Gastroesophageal sphincter (tissue), 4 donors: Measurements from ENCODE around the gene NSFL1C. TPM values are rescaled to one million over a fixed set of nuclear protein-coding genes. Genes with fewer than 3 reads are reported as not detected.

ENCODE experiments used
- ATAC-seq: fragments of 150-250 bp; one replicate; pipeline ENCODE4 v1.9.1; 2016; ENCODE audit warnings: mild to moderate bottlenecking, moderate library complexity
- H3K27ac ChIP-seq, 4 donors: fragments of 200-600 bp; sonication (generic) in 3 of 4; 1 replicate in 3 of 4; 2 replicates in 1 of 4; pipeline ENCODE4 v1.5.1; 2016 to 2019
- H3K27me3 ChIP-seq: fragments of 200-600 bp; sonication (generic); one replicate; pipeline ENCODE4 v1.5.1; 2019
- H3K36me3 ChIP-seq, 2 donors: fragments of 200-600 bp; sonication (generic); one replicate each; pipeline ENCODE4 v1.5.1; 2019; ENCODE audit warnings: control low read depth in 1 of 2
- H3K4me1 ChIP-seq, 3 donors: fragments of 200-600 bp; sonication (generic); 1 replicate in 2 of 3; 2 replicates in 1 of 3; pipeline ENCODE4 v1.5.1; 2016 to 2019; ENCODE audit warnings: control low read depth in 2 of 3
- H3K4me3 ChIP-seq, 2 donors: fragments of 200-600 bp; sonication (generic); one replicate each; pipeline ENCODE4 v1.5.1; 2019; ENCODE audit warnings: mild to moderate bottlenecking in 1 of 2, moderate library complexity in 1 of 2
- H3K9me3 ChIP-seq, 3 donors: fragments of 200-600 bp; sonication (generic); one replicate each; pipeline ENCODE4 v1.5.1; 2017 to 2019; ENCODE audit warnings: control low read depth in 2 of 3
- CTCF ChIP-seq, 4 experiments: fragments of 200-600 bp in 2 of 4; fragments of 450-650 bp in 2 of 4; sonication (generic) in 1 of 4; IDR thresholded peaks; one replicate each; pipeline ENCODE4 v1.5.1; 2017 to 2019; ENCODE audit warnings: antibody characterized with exemption in 4 of 4, mild to moderate bottlenecking in 2 of 4, moderate library complexity in 2 of 4
- EP300 ChIP-seq: sonication (generic); formaldehyde crosslinking; IDR thresholded peaks from one replicate; pipeline ENCODE4 v1.6.1; 2017; ENCODE audit warnings: antibody characterized with exemption, mild to moderate bottlenecking
- POLR2A ChIP-seq, 2 donors: fragments of 450-650 bp; IDR thresholded peaks; one replicate each; pipeline ENCODE4 v1.6.1; 2017; ENCODE audit warnings: antibody characterized with exemption in 2 of 2, mild to moderate bottlenecking in 2 of 2, moderate library complexity in 1 of 2
- POLR2AphosphoS5 ChIP-seq: sonication (generic); formaldehyde crosslinking; IDR thresholded peaks from one replicate; pipeline ENCODE4 v1.6.1; 2017; ENCODE audit warnings: antibody characterized with exemption
- WGBS, 2 donors: methylation state at CpG; one replicate each; pipeline ENCODE4 v1.1.5; 2018; ENCODE audit warnings: low coverage in 1 of 2; 5-methylcytosine and 5-hydroxymethylcytosine counted together
- total RNA-seq, 4 donors: library from RNA; depleted of rRNA; stranded (reverse); fragments of >200 nt; gene quantifications; one replicate each; pipeline ENCODE4 v1.1.0, GENCODE V29; 2016

The NSFL1C gene
- total RNA-seq, 4 donors from 2014 or later: 48.8 to 64.1 (median 53.5) TPM

- TF ChIP-seq CTCF (IDR thresholded peaks at IDR 0.05) (no peak), POLR2AphosphoS5 (no peak), POLR2A (IDR thresholded peaks at IDR 0.05) (no peak), EP300 (no peak)
- no peaks in the 10 kb centered on the region for H3K36me3 ChIP-seq
- 60 to 80% methylated on average over 1 of the region's 4 CpGs for WGBS, 2 donors
Measured at GRCh38 chr20:1474817-1475603, 8.4 kb upstream of the NSFL1C start.

GRCh38 chr20:1474325-1474724 lies 7.7 kb upstream of the NSFL1C start:
- no peak for TF ChIP-seq CTCF (IDR thresholded peaks at IDR 0.05)
- TF ChIP-seq POLR2A (IDR thresholded peaks at IDR 0.05): no peak
- TF ChIP-seq EP300: no peak
- TF ChIP-seq POLR2AphosphoS5: no peak
- ATAC-seq: no peak
- H3K36me3 ChIP-seq: no peaks in the 10 kb centered on the region
- H3K4me1 ChIP-seq: peaks cover 0 to 9% (median 0%) of the 10 kb centered on the region in 3 donors
- no peak overlapping the region for H3K27ac ChIP-seq
- no peak overlapping the region for H3K4me3 ChIP-seq
- 89 to 92% methylated on average over 5 to 8 of the region's 8 CpGs for WGBS, 2 donors
- H3K9me3 ChIP-seq: no peaks in the 10 kb centered on the region
- H3K27me3 ChIP-seq: peaks cover 29% of the 10 kb centered on the region

More at GRCh38 chr20:1474817-1475603, 8.4 kb upstream of the NSFL1C start:
- Histone ChIP-seq H3K4me1 (peaks cover 0 to 3% (median 0%) of the 10 kb centered on the region in 3 donors), H3K4me3 (no peak overlapping the region), H3K27me3 (peaks cover 30% of the 10 kb centered on the region), H3K27ac (no peak overlapping the region), H3K9me3 (no peaks in the 10 kb centered on the region)
- no peak for ATAC-seq

GRCh38 chr20:1473246-1474220 lies 6.9 kb upstream of the NSFL1C start:
- TF ChIP-seq POLR2A (IDR thresholded peaks at IDR 0.05): no peak
- no peak for TF ChIP-seq POLR2AphosphoS5
- no peak for TF ChIP-seq EP300
- no peak for TF ChIP-seq CTCF (IDR thresholded peaks at IDR 0.05)
- no peak overlapping the region for H3K27ac ChIP-seq
- H3K9me3 ChIP-seq: no peaks in the 10 kb centered on the region
- H3K4me1 ChIP-seq: peaks cover 0 to 11% (median 0%) of the 10 kb centered on the region in 3 donors
- no peaks in the 10 kb centered on the region for H3K36me3 ChIP-seq
- ATAC-seq: no peak
- whole genome bisulfite sequencing, 2 donors: 73 to 84% methylated on average over 7 of the region's 13 CpGs
- H3K4me3 ChIP-seq: no peak overlapping the region
- peaks cover 31% of the 10 kb centered on the region for H3K27me3 ChIP-seq

GRCh38 chr20:1472556-1473245 lies 6.1 kb upstream of the NSFL1C start:
- Histone ChIP-seq H3K4me1 (peaks cover 0 to 11% (median 0%) of the 10 kb centered on the region in 3 donors), H3K27me3 (peaks cover 31% of the 10 kb centered on the region), H3K9me3 (no peaks in the 10 kb centered on the region), H3K4me3 (no peak overlapping the region), H3K36me3 (no peaks in the 10 kb centered on the region), H3K27ac (no peak overlapping the region)
- no peak for TF ChIP-seq EP300
- no peak for TF ChIP-seq CTCF (IDR thresholded peaks at IDR 0.05)
- no peak for TF ChIP-seq POLR2AphosphoS5
- TF ChIP-seq POLR2A (IDR thresholded peaks at IDR 0.05): no peak
- no peak for ATAC-seq
- WGBS, 2 donors: 79 to 86% methylated on average over 6 to 7 of the region's 9 CpGs
